DMS153 (cell line): ENCODE data around the gene ZDHHC20.

Experiments
- DNase-seq: peaks from one replicate; lab custom pipeline; 2025; lab: John Stamatoyannopoulos, UW

Gene ZDHHC20

DNA sequence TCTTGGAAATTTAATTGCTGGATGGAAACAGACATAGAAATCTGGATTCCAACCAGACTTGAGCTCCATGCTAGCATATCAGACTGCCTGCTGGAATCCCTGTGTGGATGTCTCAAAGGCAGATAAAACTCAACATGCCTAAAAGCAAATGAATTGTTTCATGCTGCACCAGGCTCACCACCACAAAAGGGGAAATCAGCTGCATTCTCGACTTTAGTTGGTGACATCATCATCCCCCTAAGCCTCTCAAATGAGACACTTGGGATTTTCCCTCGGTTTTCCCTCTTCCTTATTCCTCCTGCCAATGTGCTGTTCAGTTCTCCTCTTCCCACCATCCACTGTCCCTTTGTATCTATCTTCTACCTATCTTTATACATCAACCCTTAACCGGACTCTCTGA lies 134.3 kb downstream of the ZDHHC20 start:
- DNase-seq: no peak

DNA sequence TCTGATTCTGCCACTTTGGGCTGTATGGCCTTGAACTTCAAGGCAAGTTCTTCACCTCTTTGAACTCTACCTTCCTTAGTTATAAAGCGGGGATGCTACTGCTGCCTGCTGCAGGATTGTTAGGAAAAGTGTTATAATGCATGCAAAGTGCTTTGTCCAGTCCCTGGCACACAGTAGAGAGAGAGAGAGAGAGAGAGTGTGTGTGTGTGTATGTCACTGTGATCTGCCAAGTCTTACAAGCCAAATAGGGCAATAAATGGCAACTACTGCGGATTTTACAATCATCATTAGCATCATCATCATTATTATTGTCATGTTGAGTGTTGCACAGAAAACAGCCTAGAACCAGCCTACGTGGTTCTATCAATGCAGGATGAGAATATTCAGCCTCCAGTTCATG lies 136.1 kb downstream of the ZDHHC20 start:
- no peak for DNase-seq
